A549 (cell line): ENCODE measurements around the gene TOM1L2.

Source experiments
- EHMT2 ChIP-seq: fragments of 200-600 bp; sonication (generic); IDR thresholded peaks from 2 replicates; pipeline ENCODE4 v1.6.1; 2016; ENCODE audit warnings: antibody characterized with exemption, low read depth, mild to moderate bottlenecking, moderate library complexity
- JUN ChIP-seq, 2 experiments: fragments of >200 bp; sonication (Bioruptor Twin); formaldehyde crosslinking; IDR thresholded peaks; 2 replicates in 1 of 2; 3 replicates in 1 of 2; pipeline ENCODE4 v1.6.1; 2016 to 2017
- KDM5A ChIP-seq: fragments of 200-600 bp; sonication (generic); IDR thresholded peaks from 2 replicates; pipeline ENCODE4 v1.6.1; 2016; ENCODE audit warnings: antibody characterized with exemption, mild to moderate bottlenecking
- MYC ChIP-seq: IDR thresholded peaks from 2 replicates; pipeline ENCODE4 v1.6.1; 2012; ENCODE audit warnings: mild to moderate bottlenecking, inconsistent platforms, low read length, improper control_type of control experiment, borderline replicate concordance
- POLR2AphosphoS2 ChIP-seq: conservative IDR thresholded peaks from 2 replicates; pipeline ENCODE4 v1.6.1; 2012; ENCODE audit warnings: low read length, improper control_type of control experiment, inconsistent platforms
- RFX5 ChIP-seq: fragments of 450-650 bp; IDR thresholded peaks from 2 replicates; pipeline ENCODE4 v1.7.1; 2014; ENCODE audit warnings: antibody characterized with exemption, mild to moderate bottlenecking, moderate library complexity
- SMC3 ChIP-seq: fragments of >200 bp; sonication (Bioruptor Twin); formaldehyde crosslinking; IDR thresholded peaks from 3 replicates; pipeline ENCODE4 v1.6.1; 2018; ENCODE audit warnings: inconsistent platforms
- TF ChIP-seq, protein P1 (sequence below): fragments of >200 bp; sonication (Bioruptor Twin); formaldehyde crosslinking; IDR thresholded peaks from 3 replicates; pipeline ENCODE4 v1.5.1; 2016
- TF ChIP-seq, protein P2 (sequence below): fragments of 250-450 bp; sonication (Bioruptor Pico); IDR thresholded peaks from 2 replicates; pipeline ENCODE4 v1.5.0; 2020; ENCODE audit warnings: low read depth, mild to moderate bottlenecking, moderate library complexity
- TF ChIP-seq, protein P3 (sequence below): fragments of >200 bp; sonication (Bioruptor Twin); formaldehyde crosslinking; IDR thresholded peaks from 3 replicates; pipeline ENCODE4 v1.6.1; 2016
- TF ChIP-seq, protein P4 (sequence below): fragments of 450-650 bp; IDR thresholded peaks from 2 replicates; pipeline ENCODE4 v1.6.1; 2014; ENCODE audit warnings: antibody characterized with exemption

DNA sequence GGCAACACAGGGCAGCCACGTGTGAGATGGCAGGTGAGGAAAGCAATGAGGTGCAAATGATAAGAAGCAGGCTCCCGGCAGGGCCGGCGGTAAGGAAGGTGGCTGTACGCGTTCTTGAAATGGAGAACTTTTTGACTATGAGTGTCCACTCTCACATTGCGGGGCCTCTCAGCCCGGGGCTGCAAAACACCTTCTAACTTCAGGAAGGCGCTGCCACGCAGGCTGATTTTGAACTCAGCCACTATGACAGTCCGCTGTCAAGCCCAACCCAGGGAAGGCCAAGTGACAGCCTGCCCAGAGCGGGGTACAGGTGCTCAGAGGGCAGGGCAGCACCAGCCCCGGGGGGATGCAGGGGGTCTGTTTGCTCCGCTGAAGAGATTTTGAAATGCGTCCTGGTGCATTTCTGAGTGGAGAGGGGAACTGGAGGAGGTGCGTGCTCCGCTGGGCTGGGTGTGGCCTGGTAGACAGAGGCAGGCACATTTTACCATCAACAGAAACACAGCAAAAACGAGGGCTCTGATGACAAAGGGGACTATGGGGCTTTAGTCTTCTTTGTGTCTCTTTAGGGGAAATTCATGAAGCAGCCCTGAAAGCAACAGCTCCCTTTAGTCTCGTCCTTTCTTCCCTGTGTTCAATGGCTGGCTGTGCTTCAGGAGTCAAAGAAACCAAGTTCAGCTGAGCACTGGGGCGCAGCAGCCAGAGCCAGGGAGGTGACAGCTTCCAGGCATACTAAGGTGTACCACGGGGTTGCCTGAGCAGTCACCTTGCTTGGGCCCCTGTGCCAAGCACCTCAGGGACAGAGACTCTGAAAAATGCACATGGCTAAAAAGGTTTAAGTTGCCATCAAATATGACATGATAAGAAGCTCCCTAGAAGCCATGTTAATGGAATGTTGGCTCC is 120.8 kb downstream of the TOM1L2 start:
- TF ChIP-seq, protein P1, sequence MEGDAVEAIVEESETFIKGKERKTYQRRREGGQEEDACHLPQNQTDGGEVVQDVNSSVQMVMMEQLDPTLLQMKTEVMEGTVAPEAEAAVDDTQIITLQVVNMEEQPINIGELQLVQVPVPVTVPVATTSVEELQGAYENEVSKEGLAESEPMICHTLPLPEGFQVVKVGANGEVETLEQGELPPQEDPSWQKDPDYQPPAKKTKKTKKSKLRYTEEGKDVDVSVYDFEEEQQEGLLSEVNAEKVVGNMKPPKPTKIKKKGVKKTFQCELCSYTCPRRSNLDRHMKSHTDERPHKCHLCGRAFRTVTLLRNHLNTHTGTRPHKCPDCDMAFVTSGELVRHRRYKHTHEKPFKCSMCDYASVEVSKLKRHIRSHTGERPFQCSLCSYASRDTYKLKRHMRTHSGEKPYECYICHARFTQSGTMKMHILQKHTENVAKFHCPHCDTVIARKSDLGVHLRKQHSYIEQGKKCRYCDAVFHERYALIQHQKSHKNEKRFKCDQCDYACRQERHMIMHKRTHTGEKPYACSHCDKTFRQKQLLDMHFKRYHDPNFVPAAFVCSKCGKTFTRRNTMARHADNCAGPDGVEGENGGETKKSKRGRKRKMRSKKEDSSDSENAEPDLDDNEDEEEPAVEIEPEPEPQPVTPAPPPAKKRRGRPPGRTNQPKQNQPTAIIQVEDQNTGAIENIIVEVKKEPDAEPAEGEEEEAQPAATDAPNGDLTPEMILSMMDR = no peak
- no peak for TF ChIP-seq JUN (IDR thresholded peaks at IDR 0.05)
- TF ChIP-seq POLR2AphosphoS2 = no peak
- TF ChIP-seq, protein P2, sequence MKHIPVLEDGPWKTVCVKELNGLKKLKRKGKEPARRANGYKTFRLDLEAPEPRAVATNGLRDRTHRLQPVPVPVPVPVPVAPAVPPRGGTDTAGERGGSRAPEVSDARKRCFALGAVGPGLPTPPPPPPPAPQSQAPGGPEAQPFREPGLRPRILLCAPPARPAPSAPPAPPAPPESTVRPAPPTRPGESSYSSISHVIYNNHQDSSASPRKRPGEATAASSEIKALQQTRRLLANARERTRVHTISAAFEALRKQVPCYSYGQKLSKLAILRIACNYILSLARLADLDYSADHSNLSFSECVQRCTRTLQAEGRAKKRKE (CRISPR knock-in tag) = no peak
- TF ChIP-seq EHMT2 = no peak
- no peak for TF ChIP-seq RFX5
- TF ChIP-seq KDM5A = no peak
- TF ChIP-seq, protein P3, sequence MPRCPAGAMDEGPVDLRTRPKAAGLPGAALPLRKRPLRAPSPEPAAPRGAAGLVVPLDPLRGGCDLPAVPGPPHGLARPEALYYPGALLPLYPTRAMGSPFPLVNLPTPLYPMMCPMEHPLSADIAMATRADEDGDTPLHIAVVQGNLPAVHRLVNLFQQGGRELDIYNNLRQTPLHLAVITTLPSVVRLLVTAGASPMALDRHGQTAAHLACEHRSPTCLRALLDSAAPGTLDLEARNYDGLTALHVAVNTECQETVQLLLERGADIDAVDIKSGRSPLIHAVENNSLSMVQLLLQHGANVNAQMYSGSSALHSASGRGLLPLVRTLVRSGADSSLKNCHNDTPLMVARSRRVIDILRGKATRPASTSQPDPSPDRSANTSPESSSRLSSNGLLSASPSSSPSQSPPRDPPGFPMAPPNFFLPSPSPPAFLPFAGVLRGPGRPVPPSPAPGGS = no peak
- TF ChIP-seq, protein P4, sequence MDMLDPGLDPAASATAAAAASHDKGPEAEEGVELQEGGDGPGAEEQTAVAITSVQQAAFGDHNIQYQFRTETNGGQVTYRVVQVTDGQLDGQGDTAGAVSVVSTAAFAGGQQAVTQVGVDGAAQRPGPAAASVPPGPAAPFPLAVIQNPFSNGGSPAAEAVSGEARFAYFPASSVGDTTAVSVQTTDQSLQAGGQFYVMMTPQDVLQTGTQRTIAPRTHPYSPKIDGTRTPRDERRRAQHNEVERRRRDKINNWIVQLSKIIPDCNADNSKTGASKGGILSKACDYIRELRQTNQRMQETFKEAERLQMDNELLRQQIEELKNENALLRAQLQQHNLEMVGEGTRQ = no peak
- no peak for TF ChIP-seq SMC3
- no peak for TF ChIP-seq MYC
